Iris pigment epithelial cell (primary cell): ENCODE measurements around the gene GALNT18.

Experiments
- DNase-seq: peaks from one replicate; pipeline ENCODE4 v3.0.0-alpha.2; 2011; ENCODE audit warnings: low read depth

The GALNT18 gene

GRCh38 chr11:11408436-11409221 is 213.2 kb downstream of the GALNT18 start:
- no peak for DNase-seq

- DNase-seq: no peak
Measured at GRCh38 chr11:11407763-11408084, 214.1 kb downstream of the GALNT18 start.

GRCh38 chr11:11407065-11407762 is 214.6 kb downstream of the GALNT18 start:
- DNase-seq: no peak

- DNase-seq: no peak
Measured at GRCh38 chr11:11406652-11407051, 215.2 kb downstream of the GALNT18 start.

- DNase-seq: peak; percentile 32
Measured at GRCh38 chr11:11403763-11404725, 217.8 kb downstream of the GALNT18 start.

GRCh38 chr11:11401960-11402535 is 219.8 kb downstream of the GALNT18 start:
- DNase-seq: no peak

GRCh38 chr11:11400635-11401232 is 221.1 kb downstream of the GALNT18 start:
- DNase-seq: peak; percentile 9

- DNase-seq: no peak
Measured at GRCh38 chr11:11400121-11400520, 221.7 kb downstream of the GALNT18 start.

- DNase-seq: no peak
Measured at GRCh38 chr11:11397781-11398180, 224.0 kb downstream of the GALNT18 start.

- DNase-seq: no peak
Measured at GRCh38 chr11:11397036-11397415, 224.8 kb downstream of the GALNT18 start.

- peak; percentile 75 for DNase-seq
Measured at GRCh38 chr11:11396301-11397035, 225.3 kb downstream of the GALNT18 start.

- no peak for DNase-seq
Measured at GRCh38 chr11:11395126-11395525, 226.7 kb downstream of the GALNT18 start.

GRCh38 chr11:11394241-11394640 is 227.6 kb downstream of the GALNT18 start:
- no peak for DNase-seq

- DNase-seq: peak; percentile 80
Measured at GRCh38 chr11:11391796-11392463, 229.9 kb downstream of the GALNT18 start.

GRCh38 chr11:11391169-11391568 is 230.6 kb downstream of the GALNT18 start:
- DNase-seq: no peak

- DNase-seq: no peak
Measured at GRCh38 chr11:11390068-11390771, 231.6 kb downstream of the GALNT18 start.

- no peak for DNase-seq
Measured at GRCh38 chr11:11389238-11389637, 232.6 kb downstream of the GALNT18 start.

- DNase-seq: no peak
Measured at GRCh38 chr11:11387622-11388305, 234.0 kb downstream of the GALNT18 start.

- no peak for DNase-seq
Measured at GRCh38 chr11:11387207-11387606, 234.6 kb downstream of the GALNT18 start.
